Ishikawa (cell line): ENCODE results near the gene CRIP3.
A peak's percentile ranks its signal among the peaks of the same experiment; 100 is the strongest.

Experiments
- CEBPB ChIP-seq: IDR thresholded peaks from 2 replicates; pipeline ENCODE4 v1.6.1; 2012
- CREB1 ChIP-seq: IDR thresholded peaks from 2 replicates; pipeline ENCODE4 v1.6.1; 2012; ENCODE audit warnings: low read depth
- EGR1 ChIP-seq: IDR thresholded peaks from 2 replicates; pipeline ENCODE4 v1.6.1; 2012
- EP300 ChIP-seq: IDR thresholded peaks from 2 replicates; pipeline ENCODE4 v1.6.1; 2012; ENCODE audit warnings: borderline replicate concordance
- FOXM1 ChIP-seq: IDR thresholded peaks from 2 replicates; pipeline ENCODE4 v1.6.1; 2012; ENCODE audit warnings: low read depth, borderline replicate concordance
- NFIC ChIP-seq: IDR thresholded peaks from 2 replicates; pipeline ENCODE4 v1.6.1; 2012
- RAD21 ChIP-seq: IDR thresholded peaks from 2 replicates; pipeline ENCODE4 v1.6.1; 2012; ENCODE audit warnings: low read depth
- TAF1 ChIP-seq: IDR thresholded peaks from 2 replicates; pipeline ENCODE4 v1.6.1; 2012; ENCODE audit warnings: low read depth, mild to moderate bottlenecking
- TCF12 ChIP-seq: IDR thresholded peaks from 2 replicates; pipeline ENCODE4 v1.6.1; 2012; ENCODE audit warnings: low read depth
- TEAD4 ChIP-seq: IDR thresholded peaks from 2 replicates; pipeline ENCODE4 v1.6.1; 2012
- YY1 ChIP-seq: IDR thresholded peaks from 2 replicates; pipeline ENCODE4 v1.6.1; 2012; ENCODE audit warnings: low read depth
- ZBTB7A ChIP-seq: IDR thresholded peaks from 2 replicates; pipeline ENCODE4 v1.6.1; 2012; ENCODE audit warnings: low read depth
- TF ChIP-seq, protein P1 (sequence below): IDR thresholded peaks from 2 replicates; pipeline ENCODE4 v1.6.1; 2012
- TF ChIP-seq, protein P2 (sequence below): IDR thresholded peaks from 2 replicates; pipeline ENCODE4 v1.6.1; 2012
- TF ChIP-seq, protein P3 (sequence below): IDR thresholded peaks from 2 replicates; pipeline ENCODE4 v1.6.1; 2012; ENCODE audit warnings: low read depth, mild to moderate bottlenecking

The CRIP3 gene, protein sequence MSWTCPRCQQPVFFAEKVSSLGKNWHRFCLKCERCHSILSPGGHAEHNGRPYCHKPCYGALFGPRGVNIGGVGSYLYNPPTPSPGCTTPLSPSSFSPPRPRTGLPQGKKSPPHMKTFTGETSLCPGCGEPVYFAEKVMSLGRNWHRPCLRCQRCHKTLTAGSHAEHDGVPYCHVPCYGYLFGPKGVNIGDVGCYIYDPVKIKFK

DNA sequence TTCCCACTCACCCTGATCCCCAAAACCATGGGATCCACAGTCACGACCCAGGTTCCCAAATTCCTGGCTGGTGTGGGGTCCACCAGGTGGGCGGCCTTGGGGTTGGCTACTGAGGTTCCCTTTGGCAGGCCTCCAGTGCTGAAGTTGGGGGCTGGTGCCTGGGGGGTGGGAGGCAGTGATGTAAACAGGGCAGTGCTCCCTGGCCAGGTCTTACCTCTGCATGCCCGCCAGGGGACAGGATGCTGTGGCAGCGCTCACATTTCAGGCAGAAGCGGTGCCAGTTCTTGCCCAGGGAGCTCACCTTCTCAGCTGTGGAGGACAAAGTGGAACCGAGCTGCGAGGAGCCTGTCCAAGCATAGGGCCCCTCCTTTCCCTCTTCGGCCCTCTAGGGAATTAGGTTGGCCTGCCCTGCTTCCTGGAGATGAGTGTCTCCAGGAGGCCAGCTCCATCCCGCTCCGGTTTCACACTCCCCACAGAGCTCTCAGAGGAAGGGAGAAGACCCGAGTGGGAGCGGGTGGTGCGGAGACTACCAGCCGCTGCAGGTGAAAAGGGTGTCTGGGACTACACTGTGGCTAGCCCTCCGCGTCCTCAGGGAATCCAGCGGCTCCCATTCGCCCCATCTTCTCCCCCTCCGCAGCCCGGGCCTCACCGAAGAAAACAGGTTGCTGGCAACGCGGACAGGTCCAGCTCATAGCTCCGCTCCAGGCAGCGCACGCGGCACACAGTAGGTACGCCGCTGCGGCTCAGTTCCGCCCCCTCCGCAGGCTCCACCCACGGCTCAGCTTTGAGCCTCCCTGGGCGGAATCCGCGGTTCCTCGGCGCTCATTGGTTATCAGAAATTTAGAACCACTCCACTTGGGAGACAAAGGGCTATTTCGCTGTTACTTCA is at the start of gene CRIP3:
TSS of gene CRIP3 (minus strand) at position 726 of the 889 bp plus-strand sequence. CDS start at position 692, 34 bp downstream.
- TF ChIP-seq NFIC (no peak), EP300 (no peak), FOXM1 (no peak), RAD21 (no peak), YY1 (no peak), TEAD4 (no peak), CREB1 (no peak), ZBTB7A (no peak), TAF1 (no peak), TCF12 (no peak), CEBPB (no peak)
- TF ChIP-seq, protein P1, sequence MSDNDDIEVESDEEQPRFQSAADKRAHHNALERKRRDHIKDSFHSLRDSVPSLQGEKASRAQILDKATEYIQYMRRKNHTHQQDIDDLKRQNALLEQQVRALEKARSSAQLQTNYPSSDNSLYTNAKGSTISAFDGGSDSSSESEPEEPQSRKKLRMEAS: no peak
- TF ChIP-seq, protein P2, sequence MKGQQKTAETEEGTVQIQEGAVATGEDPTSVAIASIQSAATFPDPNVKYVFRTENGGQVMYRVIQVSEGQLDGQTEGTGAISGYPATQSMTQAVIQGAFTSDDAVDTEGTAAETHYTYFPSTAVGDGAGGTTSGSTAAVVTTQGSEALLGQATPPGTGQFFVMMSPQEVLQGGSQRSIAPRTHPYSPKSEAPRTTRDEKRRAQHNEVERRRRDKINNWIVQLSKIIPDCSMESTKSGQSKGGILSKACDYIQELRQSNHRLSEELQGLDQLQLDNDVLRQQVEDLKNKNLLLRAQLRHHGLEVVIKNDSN: no peak

DNA sequence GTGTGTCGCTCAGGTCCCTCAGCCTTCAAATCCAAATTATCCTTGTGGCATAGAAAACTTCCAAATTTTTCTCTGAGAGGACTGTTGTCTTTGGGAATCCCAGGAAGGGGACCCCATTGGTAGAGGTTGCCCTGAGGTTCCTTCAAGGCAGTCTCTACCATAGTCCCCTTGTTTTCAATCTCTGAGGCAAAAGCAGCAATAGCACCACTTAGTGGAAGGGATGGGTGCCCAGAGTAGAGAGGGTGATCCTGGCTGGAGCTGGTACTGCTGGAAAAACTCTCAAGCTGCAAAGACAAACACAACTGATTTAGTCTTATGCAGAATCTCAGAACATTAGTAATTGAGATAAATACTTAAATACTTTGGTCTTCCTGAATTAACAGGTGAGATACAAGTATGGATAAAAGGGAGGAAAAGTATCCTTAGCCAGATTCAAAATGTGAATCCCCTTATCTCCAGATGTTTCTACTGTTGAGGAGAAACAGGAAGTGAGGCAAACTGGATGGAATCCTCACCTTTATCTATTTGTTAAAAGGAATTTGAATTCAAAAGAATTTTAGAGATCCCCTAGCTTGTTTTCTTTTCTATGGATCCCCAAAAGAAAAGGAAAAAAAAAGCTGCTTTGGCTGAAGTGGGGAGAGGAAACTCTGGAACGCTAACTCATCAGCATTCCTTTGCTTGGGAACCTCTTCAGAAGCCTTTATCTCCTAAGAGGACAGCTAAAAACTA is 47.4 kb upstream of the CRIP3 start:
- TF ChIP-seq CEBPB (no peak), RAD21 (peak; percentile 40), NFIC (no peak), TCF12 (no peak)

DNA sequence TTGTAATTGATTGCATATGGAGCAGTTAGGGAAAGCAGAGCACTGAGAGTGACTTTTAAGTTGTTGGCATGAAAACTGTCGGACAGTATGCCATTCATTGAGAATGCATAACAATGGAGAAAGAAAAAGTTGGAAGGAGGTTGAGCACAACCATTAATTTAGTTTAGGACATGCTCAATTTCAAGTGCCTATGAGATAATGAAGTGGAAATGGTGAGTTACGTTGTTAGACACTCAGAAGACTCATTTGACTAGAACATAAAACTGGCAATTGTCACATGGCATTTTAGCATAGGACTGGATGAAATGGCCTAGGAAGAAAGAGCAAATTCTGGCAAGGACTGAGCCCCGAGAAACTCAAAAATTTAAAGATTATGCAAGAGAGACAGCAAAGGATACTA is 38.8 kb upstream of the CRIP3 start:
- TF ChIP-seq EP300: no peak
- TF ChIP-seq, protein P3, sequence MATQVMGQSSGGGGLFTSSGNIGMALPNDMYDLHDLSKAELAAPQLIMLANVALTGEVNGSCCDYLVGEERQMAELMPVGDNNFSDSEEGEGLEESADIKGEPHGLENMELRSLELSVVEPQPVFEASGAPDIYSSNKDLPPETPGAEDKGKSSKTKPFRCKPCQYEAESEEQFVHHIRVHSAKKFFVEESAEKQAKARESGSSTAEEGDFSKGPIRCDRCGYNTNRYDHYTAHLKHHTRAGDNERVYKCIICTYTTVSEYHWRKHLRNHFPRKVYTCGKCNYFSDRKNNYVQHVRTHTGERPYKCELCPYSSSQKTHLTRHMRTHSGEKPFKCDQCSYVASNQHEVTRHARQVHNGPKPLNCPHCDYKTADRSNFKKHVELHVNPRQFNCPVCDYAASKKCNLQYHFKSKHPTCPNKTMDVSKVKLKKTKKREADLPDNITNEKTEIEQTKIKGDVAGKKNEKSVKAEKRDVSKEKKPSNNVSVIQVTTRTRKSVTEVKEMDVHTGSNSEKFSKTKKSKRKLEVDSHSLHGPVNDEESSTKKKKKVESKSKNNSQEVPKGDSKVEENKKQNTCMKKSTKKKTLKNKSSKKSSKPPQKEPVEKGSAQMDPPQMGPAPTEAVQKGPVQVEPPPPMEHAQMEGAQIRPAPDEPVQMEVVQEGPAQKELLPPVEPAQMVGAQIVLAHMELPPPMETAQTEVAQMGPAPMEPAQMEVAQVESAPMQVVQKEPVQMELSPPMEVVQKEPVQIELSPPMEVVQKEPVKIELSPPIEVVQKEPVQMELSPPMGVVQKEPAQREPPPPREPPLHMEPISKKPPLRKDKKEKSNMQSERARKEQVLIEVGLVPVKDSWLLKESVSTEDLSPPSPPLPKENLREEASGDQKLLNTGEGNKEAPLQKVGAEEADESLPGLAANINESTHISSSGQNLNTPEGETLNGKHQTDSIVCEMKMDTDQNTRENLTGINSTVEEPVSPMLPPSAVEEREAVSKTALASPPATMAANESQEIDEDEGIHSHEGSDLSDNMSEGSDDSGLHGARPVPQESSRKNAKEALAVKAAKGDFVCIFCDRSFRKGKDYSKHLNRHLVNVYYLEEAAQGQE: no peak
- TF ChIP-seq FOXM1: no peak

DNA sequence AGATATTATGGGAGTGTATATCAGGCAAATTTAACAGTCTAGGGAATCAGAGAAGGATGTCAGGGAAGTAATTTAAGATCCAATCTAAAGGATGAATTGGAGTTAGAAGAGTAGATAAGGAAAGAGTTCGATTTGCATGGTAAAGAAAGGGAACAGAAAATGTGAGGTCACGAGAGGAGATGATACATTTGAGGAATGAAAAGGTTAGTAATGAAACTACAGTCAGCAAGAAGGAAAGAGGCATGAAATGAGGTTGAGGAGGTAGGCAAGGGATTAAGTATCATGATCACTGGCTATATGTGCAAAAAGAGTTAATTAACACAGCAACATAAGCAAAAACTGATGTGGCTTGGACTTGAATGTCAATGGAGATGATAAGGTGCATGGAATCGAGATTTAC is 38.4 kb upstream of the CRIP3 start:
- TF ChIP-seq, protein P2: no peak
- no peak for TF ChIP-seq TAF1
- no peak for TF ChIP-seq TCF12
- TF ChIP-seq RAD21: no peak
- no peak for TF ChIP-seq EGR1
- TF ChIP-seq, protein P3: no peak
- no peak for TF ChIP-seq NFIC

DNA sequence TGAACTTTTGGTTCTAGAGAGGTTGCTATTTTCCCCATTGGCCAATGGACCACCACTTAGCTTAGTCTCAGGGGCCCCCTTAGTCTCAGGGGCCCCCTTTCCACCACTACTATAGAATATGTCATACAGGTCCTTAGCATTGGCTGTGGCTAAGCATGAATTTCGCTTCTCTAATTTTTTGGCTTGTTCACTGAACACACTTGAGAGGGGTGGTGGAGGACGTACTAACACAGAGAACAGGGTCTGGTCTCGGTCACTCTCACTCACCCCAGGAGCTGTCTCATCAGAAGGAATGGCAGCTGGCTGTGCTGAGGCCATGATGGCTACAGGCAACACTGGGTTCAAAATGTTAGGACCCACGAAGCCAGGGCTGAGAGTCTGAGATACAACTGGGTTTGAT is 30.5 kb upstream of the CRIP3 start:
- TF ChIP-seq EP300: no peak
- TF ChIP-seq ZBTB7A: no peak
- no peak for TF ChIP-seq TAF1
- TF ChIP-seq NFIC: no peak
- no peak for TF ChIP-seq CREB1
- TF ChIP-seq, protein P1: no peak
- TF ChIP-seq TEAD4: no peak
- no peak for TF ChIP-seq TCF12
- TF ChIP-seq, protein P2: no peak
- TF ChIP-seq YY1: no peak
- TF ChIP-seq EGR1: no peak
- no peak for TF ChIP-seq RAD21
- TF ChIP-seq FOXM1: no peak
- TF ChIP-seq, protein P3: no peak
- no peak for TF ChIP-seq CEBPB
